Loucy (cell line): Measurements from ENCODE around the gene MST1R.

ENCODE experiments used
- EZH2phosphoT487 ChIP-seq: fragments of 200-600 bp; IDR thresholded peaks from 2 replicates; pipeline ENCODE4 v1.6.1; 2018; ENCODE audit warnings: antibody characterized with exemption, mild to moderate bottlenecking, moderate library complexity, borderline replicate concordance
- TF ChIP-seq, protein P1 (sequence below): fragments of 200-600 bp; sonication (generic); conservative IDR thresholded peaks from 2 replicates; pipeline ENCODE4 v1.5.1; 2014; ENCODE audit warnings: mild to moderate bottlenecking, antibody characterized with exemption, low read length

DNA sequence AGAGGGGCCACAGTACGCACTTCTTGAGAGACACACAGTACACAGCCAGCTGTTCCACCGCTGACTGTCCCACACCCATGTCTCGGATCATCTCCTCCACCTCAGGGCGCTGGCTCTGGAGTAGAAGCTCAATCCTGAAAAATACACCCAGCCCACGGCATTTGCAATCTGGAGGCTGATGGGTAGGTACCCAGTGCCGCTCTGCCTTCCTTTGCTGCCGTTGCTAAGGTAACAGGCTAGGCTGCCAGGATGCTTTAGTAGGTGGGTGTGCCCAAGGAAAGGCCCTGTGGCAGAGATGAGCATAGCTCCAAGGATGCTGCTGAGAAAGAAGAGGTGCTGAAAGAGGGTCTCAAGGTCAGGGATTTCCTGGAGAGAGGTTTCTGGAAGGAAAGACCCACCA is 61.9 kb downstream of the MST1R start:
- TF ChIP-seq, protein P1, sequence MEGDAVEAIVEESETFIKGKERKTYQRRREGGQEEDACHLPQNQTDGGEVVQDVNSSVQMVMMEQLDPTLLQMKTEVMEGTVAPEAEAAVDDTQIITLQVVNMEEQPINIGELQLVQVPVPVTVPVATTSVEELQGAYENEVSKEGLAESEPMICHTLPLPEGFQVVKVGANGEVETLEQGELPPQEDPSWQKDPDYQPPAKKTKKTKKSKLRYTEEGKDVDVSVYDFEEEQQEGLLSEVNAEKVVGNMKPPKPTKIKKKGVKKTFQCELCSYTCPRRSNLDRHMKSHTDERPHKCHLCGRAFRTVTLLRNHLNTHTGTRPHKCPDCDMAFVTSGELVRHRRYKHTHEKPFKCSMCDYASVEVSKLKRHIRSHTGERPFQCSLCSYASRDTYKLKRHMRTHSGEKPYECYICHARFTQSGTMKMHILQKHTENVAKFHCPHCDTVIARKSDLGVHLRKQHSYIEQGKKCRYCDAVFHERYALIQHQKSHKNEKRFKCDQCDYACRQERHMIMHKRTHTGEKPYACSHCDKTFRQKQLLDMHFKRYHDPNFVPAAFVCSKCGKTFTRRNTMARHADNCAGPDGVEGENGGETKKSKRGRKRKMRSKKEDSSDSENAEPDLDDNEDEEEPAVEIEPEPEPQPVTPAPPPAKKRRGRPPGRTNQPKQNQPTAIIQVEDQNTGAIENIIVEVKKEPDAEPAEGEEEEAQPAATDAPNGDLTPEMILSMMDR, result no peak
- TF ChIP-seq EZH2phosphoT487, result no peak
